ENCODE measurements around the gene KDM4C.

The KDM4C gene

GRCh38 chr9:7196467-7196866, 438.7 kb downstream of the KDM4C start:
- no peak for DNase-seq (ENCODE audit: low read depth in 4 of 4, low spot score in 1 of 4)

GRCh38 chr9:7201196-7201595, 443.4 kb downstream of the KDM4C start:
- DNase-seq (ENCODE audit: low read depth in 4 of 4, low spot score in 1 of 4), result no peak

- no peak for DNase-seq (ENCODE audit: low read depth in 4 of 4, low spot score in 1 of 4)
Measured at GRCh38 chr9:7205806-7206205, 448.0 kb downstream of the KDM4C start.

GRCh38 chr9:7206221-7206758, 448.5 kb downstream of the KDM4C start:
- no peak for DNase-seq (ENCODE audit: low read depth in 4 of 4, low spot score in 1 of 4)

GRCh38 chr9:7209016-7209715, 451.4 kb downstream of the KDM4C start:
- DNase-seq (ENCODE audit: low read depth in 4 of 4, low spot score in 1 of 4), result no peak

- DNase-seq (ENCODE audit: low read depth in 4 of 4, low spot score in 1 of 4), result no peak
Measured at GRCh38 chr9:7209990-7210389, 452.2 kb downstream of the KDM4C start.

- DNase-seq (ENCODE audit: low read depth in 4 of 4, low spot score in 1 of 4), result no peak
Measured at GRCh38 chr9:7210854-7211637, 453.3 kb downstream of the KDM4C start.

- DNase-seq (ENCODE audit: low read depth in 4 of 4, low spot score in 1 of 4), result no peak
Measured at GRCh38 chr9:7211657-7212056, 453.9 kb downstream of the KDM4C start.

- no peak for DNase-seq (ENCODE audit: low read depth in 4 of 4, low spot score in 1 of 4)
Measured at GRCh38 chr9:7212101-7212500, 454.3 kb downstream of the KDM4C start.

- peak in 1 of 4 experiments; percentile 28 for DNase-seq (ENCODE audit: low read depth in 4 of 4, low spot score in 1 of 4)
Measured at GRCh38 chr9:7216004-7216841, 458.4 kb downstream of the KDM4C start.

GRCh38 chr9:7223981-7224380, 466.2 kb downstream of the KDM4C start:
- no peak for DNase-seq (ENCODE audit: low read depth in 4 of 4, low spot score in 1 of 4)

Data from stimulated activated CD4-positive, alpha-beta T cell treated with anti-CD3 and anti-CD28 coated beads, Interleukin-1b, Interleukin-23, amount 100 ng/mL, for 24 hours (primary cell).